BJ (cell line): ENCODE results near the gene ALDH3A2. TPM values are rescaled to one million over a fixed set of nuclear protein-coding genes. Genes with fewer than 3 reads are reported as not detected.
"Not testable (repeated sequence)": the region's sequence is repeated elsewhere in the genome, so short reads cannot be mapped to it uniquely, and the experiment has no call there.

Experiments
- CTCF ChIA-PET: fragments of 350-600 bp; formaldehyde crosslinking; extraction: SDS; loops from one replicate; lab custom pipeline; 2021; ENCODE audit warnings: antibody characterized with exemption, inconsistent platforms; lab: Yijun Ruan, JAX
- POLR2A ChIA-PET: fragments of 300-600 bp; sonication (Branson Sonifier 250); formaldehyde crosslinking; extraction: SDS; loops from one replicate; lab custom pipeline; 2021; ENCODE audit warnings: antibody characterized with exemption; lab: Charles Lee
- DNase-seq: peaks from one replicate; pipeline ENCODE4 v3.0.0-alpha.2; 2011; ENCODE audit warnings: low read depth
- H3K27me3 ChIP-seq: 2 replicates; pipeline ENCODE4 v1.6.0; 2011; ENCODE audit warnings: low read length; ENCODE audit not compliant: control insufficient read depth, insufficient read depth
- H3K36me3 ChIP-seq: 2 replicates; pipeline ENCODE4 v1.5.1; 2011; ENCODE audit warnings: low read length; ENCODE audit not compliant: control insufficient read depth, insufficient read depth
- H3K4me3 ChIP-seq: 2 replicates; pipeline ENCODE4 v1.5.1; 2011; ENCODE audit warnings: low read depth, mild to moderate bottlenecking, control low read depth, low read length
- polyA plus RNA-seq: library from polyadenylated mRNA; depleted of rRNA; stranded (reverse); fragments of >200 nt; gene quantifications from 2 replicates; pipeline ENCODE4 v1.2.3, GENCODE V29; 2011
- TF ChIP-seq, protein P1 (sequence below): IDR thresholded peaks from 2 replicates; pipeline ENCODE4 v1.5.1; 2011; ENCODE audit warnings: low read depth, mild to moderate bottlenecking, control low read depth, inconsistent platforms, low read length, moderate library complexity; ENCODE audit not compliant: insufficient read depth

Gene ALDH3A2
- polyA plus RNA-seq, 1 experiment: 10.2 TPM

DNA sequence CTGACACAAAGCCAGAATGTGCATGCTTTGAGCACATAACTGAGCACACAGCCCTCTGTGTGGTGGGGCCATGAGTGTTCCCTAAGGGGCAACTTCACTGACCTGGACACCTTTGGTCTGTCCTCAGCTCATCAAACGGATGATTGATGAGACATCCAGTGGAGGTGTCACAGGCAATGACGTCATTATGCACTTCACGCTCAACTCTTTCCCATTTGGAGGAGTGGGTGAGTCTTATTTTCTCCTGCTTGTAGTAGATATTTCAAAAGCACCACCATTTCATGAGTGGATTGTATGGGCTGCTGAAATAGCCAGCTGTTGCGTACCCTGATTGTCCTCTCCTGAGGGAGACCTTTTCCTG, 16.2 kb downstream of the ALDH3A2 start:
- H3K27me3 ChIP-seq: no peaks in the 10 kb centered on the region
- peaks cover 1% of the 10 kb centered on the region for H3K36me3 ChIP-seq
- DNase-seq: no peak
- ChIA-PET POLR2A (no interaction called here), CTCF (interaction anchor here (0.8 kb wide), 1 partner anchor 31 kb away, joined by 3 read pairs; no protein-coding TSS in a partner anchor)
- TF ChIP-seq, protein P1, sequence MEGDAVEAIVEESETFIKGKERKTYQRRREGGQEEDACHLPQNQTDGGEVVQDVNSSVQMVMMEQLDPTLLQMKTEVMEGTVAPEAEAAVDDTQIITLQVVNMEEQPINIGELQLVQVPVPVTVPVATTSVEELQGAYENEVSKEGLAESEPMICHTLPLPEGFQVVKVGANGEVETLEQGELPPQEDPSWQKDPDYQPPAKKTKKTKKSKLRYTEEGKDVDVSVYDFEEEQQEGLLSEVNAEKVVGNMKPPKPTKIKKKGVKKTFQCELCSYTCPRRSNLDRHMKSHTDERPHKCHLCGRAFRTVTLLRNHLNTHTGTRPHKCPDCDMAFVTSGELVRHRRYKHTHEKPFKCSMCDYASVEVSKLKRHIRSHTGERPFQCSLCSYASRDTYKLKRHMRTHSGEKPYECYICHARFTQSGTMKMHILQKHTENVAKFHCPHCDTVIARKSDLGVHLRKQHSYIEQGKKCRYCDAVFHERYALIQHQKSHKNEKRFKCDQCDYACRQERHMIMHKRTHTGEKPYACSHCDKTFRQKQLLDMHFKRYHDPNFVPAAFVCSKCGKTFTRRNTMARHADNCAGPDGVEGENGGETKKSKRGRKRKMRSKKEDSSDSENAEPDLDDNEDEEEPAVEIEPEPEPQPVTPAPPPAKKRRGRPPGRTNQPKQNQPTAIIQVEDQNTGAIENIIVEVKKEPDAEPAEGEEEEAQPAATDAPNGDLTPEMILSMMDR: no peak
- no peak overlapping the region for H3K4me3 ChIP-seq

DNA sequence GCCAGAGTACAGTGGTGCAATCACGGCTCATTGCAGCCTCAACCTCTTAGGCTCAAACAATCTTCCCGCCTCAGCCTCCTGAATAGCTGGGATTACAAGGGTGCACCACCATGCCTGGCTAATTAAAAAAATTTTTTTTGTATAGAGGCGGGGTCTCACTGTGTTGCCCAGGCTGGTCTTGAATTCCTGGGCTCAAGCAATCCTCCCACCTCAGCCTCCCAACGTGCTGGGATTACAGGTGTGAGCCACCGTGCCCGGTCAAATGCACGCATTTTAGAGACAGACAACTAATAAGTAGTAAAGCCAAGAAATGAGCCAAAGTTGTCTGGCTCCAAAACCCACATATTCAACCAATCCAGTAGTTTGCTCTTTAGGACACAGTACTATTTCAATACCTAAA, 21.1 kb downstream of the ALDH3A2 start:
- H3K4me3 ChIP-seq, H3K36me3 ChIP-seq, H3K27me3 ChIP-seq, POLR2A ChIA-PET, DNase-seq: not testable (repeated sequence)
- CTCF ChIA-PET: interaction anchor here (0.9 kb wide), 1 partner anchor 12 kb away, joined by 4 read pairs; no protein-coding TSS in a partner anchor

DNA sequence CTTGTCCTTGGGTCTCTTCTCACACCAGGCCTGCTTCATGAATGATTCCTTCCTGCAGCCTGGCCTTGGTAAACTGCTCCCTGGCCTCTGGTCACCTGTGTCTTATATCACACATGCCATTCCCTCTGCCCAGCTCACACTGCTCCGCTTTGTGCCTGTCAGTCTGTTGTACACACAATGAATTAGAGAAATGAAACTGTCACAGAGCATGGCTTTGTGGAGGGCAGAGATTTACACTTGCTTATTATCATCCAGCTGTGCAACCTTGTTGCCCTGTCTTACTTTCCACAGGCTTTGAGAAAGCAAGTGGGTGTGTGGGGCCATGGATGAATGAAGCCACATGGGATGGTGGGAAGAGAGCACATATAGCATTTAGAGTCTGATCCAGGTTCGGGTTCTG, 22.4 kb downstream of the ALDH3A2 start:
- ChIA-PET POLR2A (no interaction called here), CTCF (interaction anchor here (2.0 kb wide), 3 partner anchors 22 to 308 kb away, joined by 4 to 9 read pairs (median 6); partner anchors contain the start of gene ALDH3A2)
- Histone ChIP-seq H3K4me3 (no peak overlapping the region), H3K27me3 (no peaks in the 10 kb centered on the region), H3K36me3 (no peaks in the 10 kb centered on the region)
- TF ChIP-seq, protein P1: no peak
- DNase-seq: no peak

DNA sequence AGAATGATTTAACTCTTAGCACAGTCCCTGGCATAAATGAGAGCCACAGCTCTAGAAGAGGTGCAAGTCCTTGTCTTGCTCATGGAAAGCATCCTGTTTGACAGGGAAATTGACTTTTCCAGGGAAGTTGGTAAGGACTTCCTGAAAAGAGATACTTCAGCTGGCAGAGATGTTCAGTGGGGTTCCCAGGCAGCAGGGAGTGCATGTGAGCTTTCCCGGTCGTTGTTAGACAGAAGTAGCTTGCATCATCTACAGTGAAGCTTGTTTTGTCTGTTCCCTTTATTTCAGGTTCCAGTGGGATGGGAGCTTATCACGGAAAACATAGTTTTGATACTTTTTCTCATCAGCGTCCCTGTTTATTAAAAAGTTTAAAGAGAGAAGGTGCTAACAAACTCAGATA, 22.9 kb downstream of the ALDH3A2 start:
- TF ChIP-seq, protein P1: no peak
- ChIA-PET POLR2A (no interaction called here), CTCF (interaction anchor here (1.0 to 2.0 kb wide), 5 partner anchors 23 to 308 kb away, joined by 4 to 9 read pairs (median 5); partner anchors contain the start of gene ALDH3A2)
- H3K4me3 ChIP-seq: no peak overlapping the region
- H3K36me3 ChIP-seq: no peaks in the 10 kb centered on the region
- H3K27me3 ChIP-seq: no peaks in the 10 kb centered on the region
- DNase-seq: no peak

DNA sequence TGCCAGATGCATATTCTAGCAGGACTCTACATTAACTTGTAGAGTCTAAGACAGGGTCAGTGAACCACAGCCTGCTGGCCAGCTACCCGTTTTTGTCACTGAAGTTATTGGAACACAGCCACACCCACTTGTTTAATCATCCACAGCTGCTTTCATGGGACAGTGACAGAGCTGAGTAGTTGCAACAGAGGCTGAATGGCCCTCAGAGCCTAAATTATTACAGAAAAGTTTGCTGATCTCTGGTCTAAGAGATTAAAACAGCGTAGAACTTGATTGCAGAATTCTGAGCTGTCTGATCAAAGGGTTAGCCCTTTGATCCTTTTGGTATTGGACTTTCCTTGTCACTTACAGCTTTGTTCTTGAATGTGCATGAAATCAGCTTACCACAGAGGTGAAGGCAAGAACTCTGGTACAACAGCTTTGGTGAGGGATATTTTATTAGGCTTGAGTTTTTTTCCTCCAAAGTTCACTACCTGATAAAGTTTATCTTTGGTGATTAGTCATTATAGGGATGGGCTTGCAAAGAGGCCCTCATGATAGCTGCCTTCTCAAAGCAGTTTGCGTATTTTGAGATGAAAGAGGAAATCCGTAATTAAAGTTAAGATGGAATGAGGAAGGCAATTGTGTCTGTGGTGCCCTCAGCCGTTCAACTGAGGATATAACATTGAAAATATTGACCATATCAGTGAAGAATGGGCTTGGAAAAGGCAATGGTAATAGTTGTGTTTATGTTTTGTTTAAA, 23.6 kb downstream of the ALDH3A2 start:
- CTCF ChIA-PET: interaction anchor here (1.0 to 2.0 kb wide), 7 partner anchors 11 to 309 kb away, joined by 3 to 9 read pairs (median 5); partner anchors contain the start of gene ALDH3A2
- DNase-seq: no peak

More for the DNA sequence above, 23.6 kb downstream of the ALDH3A2 start:
- Histone ChIP-seq H3K36me3 (0 out of 2 replicates have a peak, but pooled peaks cover 1% of the 10 kb centered on the region), H3K27me3 (no peaks in the 10 kb centered on the region), H3K4me3 (no peak overlapping the region)
- TF ChIP-seq, protein P1: peak; percentile 34
- POLR2A ChIA-PET: no interaction called here
